Liver (tissue), 3 donors: ENCODE results near the gene SMAD6.

Experiments used
- ATF3 ChIP-seq: IDR thresholded peaks from 2 replicates; pipeline ENCODE4 v1.6.1; 2016; ENCODE audit warnings: antibody characterized with exemption
- CTCF ChIP-seq: fragments of 150-350 bp; IDR thresholded peaks from 2 replicates; pipeline ENCODE4 v1.5.1; 2017; ENCODE audit warnings: improper control_type of control experiment, low read depth, low read length; ENCODE audit not compliant: missing input control
- GABPA ChIP-seq, 2 donors: IDR thresholded peaks in 1 of 2; conservative IDR thresholded peaks in 1 of 2; 2 replicates each; pipeline ENCODE4 v1.6.1; 2016; ENCODE audit warnings: antibody characterized with exemption in 2 of 2, mild to moderate bottlenecking in 1 of 2, moderate library complexity in 1 of 2
- JUND ChIP-seq, 2 donors: IDR thresholded peaks; 2 replicates each; pipeline ENCODE4 v1.6.1; 2016; ENCODE audit warnings: antibody characterized with exemption in 2 of 2
- MAX ChIP-seq: IDR thresholded peaks from 2 replicates; pipeline ENCODE4 v1.6.1; 2016; ENCODE audit warnings: antibody characterized with exemption
- RAD21 ChIP-seq, 2 donors: IDR thresholded peaks; 2 replicates each; pipeline ENCODE4 v1.6.1; 2016; ENCODE audit warnings: antibody characterized with exemption in 2 of 2, mild to moderate bottlenecking in 2 of 2
- REST ChIP-seq: IDR thresholded peaks from 2 replicates; pipeline ENCODE4 v1.6.1; 2016; ENCODE audit warnings: antibody characterized with exemption, mild to moderate bottlenecking
- SP1 ChIP-seq: IDR thresholded peaks from 2 replicates; pipeline ENCODE4 v1.6.1; 2018; ENCODE audit warnings: antibody characterized with exemption, mild to moderate bottlenecking
- TAF1 ChIP-seq: conservative IDR thresholded peaks from 2 replicates; pipeline ENCODE4 v1.6.1; 2016; ENCODE audit warnings: antibody characterized with exemption, mild to moderate bottlenecking
- YY1 ChIP-seq: IDR thresholded peaks from 2 replicates; pipeline ENCODE4 v1.6.1; 2016; ENCODE audit warnings: antibody characterized with exemption, mild to moderate bottlenecking
- ZBTB33 ChIP-seq: IDR thresholded peaks from 2 replicates; pipeline ENCODE4 v1.6.1; 2016; ENCODE audit warnings: antibody characterized with exemption
- donor health status: healthy.
- donor health status: healthy.

GRCh38 chr15:66692808-66693596, 9.0 kb upstream of the SMAD6 start:
- TF ChIP-seq CTCF (no peak), MAX (no peak), RAD21 (IDR thresholded peaks at IDR 0.05) (no peak), TAF1 (no peak), YY1 (no peak), ATF3 (no peak), GABPA (IDR thresholded peaks at IDR 0.05 in 1 of 2, conservative IDR thresholded peaks at IDR 0.05 in 1 of 2) (no peak), ZBTB33 (no peak), REST (no peak), JUND (IDR thresholded peaks at IDR 0.05) (no peak), SP1 (no peak)
